Measurements from ENCODE around the gene GJC1. TPM values are rescaled to one million over a fixed set of nuclear protein-coding genes. Genes with fewer than 3 reads are reported as not detected.

The GJC1 gene
- total RNA-seq, 1 experiment from 2014 or later = 89.4 TPM

DNA sequence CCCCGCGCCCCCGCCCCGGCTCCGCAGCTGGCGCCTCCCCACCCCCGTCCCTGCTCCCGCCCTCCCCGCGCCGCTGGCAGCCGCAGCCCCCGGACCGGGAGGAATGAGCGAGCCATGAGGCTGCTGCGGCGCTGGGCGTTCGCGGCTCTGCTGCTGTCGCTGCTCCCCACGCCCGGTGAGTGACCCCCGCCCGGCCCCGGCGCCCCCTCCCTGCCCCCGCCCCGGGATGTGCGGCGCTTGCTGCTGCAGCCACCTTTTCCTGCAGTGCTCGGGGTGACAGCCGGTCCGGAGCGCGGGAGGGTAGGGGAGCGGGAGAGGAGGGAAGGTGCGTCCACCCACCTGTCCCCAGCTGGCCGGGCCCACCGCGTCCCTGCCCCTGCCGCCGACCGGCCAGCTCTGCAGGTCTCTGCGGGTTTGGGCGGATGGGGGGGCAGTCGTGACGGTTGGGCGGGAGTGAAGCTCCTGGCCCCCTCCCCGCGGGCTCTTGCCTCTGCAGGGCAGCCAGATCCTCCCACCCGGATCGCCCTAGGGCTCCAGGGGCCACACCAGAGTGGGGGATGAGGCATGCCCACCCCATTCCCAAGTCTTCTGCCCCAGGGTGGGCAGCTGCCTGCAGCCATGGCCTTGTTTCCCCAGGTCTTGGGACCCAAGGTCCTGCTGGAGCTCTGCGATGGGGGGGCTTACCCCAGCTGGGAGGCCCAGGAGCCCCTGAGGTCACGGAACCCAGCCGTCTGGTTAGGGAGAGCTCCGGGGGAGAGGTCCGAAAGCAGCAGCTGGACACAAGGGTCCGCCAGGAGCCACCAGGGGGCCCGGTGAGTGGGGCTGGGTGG, 70.8 kb downstream of the GJC1 start:
- Histone ChIP-seq H3K27ac (ENCODE audit: low read length) (no peak overlapping the region), H3K4me3 (ENCODE audit: low read depth in 2 of 2, low read length in 2 of 2) (peak overlapping the region; percentile 26 to 29; a peak in 3 of 4 replicates), H3K27me3 (ENCODE audit: control insufficient read depth, insufficient read depth, low read length) (no peaks in the 10 kb centered on the region), H3K36me3 (ENCODE audit: control insufficient read depth, insufficient read depth, low read length) (no peaks in the 10 kb centered on the region; the same call in 1 of the 2 replicates), H3K4me1 (ENCODE audit: control insufficient read depth, insufficient read depth, low read length) (peaks cover 2% of the 10 kb centered on the region; the same call in 1 of the 2 replicates), H3K9me3 (ENCODE audit: control insufficient read depth, insufficient read depth, low read depth, low read length) (no peaks in the 10 kb centered on the region)
- ATAC-seq (peak; percentile 39), DNase-seq (ENCODE audit: low read depth, low spot score) (no peak)
- TF ChIP-seq, protein P1, sequence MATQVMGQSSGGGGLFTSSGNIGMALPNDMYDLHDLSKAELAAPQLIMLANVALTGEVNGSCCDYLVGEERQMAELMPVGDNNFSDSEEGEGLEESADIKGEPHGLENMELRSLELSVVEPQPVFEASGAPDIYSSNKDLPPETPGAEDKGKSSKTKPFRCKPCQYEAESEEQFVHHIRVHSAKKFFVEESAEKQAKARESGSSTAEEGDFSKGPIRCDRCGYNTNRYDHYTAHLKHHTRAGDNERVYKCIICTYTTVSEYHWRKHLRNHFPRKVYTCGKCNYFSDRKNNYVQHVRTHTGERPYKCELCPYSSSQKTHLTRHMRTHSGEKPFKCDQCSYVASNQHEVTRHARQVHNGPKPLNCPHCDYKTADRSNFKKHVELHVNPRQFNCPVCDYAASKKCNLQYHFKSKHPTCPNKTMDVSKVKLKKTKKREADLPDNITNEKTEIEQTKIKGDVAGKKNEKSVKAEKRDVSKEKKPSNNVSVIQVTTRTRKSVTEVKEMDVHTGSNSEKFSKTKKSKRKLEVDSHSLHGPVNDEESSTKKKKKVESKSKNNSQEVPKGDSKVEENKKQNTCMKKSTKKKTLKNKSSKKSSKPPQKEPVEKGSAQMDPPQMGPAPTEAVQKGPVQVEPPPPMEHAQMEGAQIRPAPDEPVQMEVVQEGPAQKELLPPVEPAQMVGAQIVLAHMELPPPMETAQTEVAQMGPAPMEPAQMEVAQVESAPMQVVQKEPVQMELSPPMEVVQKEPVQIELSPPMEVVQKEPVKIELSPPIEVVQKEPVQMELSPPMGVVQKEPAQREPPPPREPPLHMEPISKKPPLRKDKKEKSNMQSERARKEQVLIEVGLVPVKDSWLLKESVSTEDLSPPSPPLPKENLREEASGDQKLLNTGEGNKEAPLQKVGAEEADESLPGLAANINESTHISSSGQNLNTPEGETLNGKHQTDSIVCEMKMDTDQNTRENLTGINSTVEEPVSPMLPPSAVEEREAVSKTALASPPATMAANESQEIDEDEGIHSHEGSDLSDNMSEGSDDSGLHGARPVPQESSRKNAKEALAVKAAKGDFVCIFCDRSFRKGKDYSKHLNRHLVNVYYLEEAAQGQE (IDR thresholded peaks at IDR 0.05; ENCODE audit: insufficient read depth in 1 of 2, low read depth in 2 of 2, low read length in 1 of 2) = no peak
- TF ChIP-seq POLR2AphosphoS5 (IDR thresholded peaks at IDR 0.05; ENCODE audit: low read depth, low read length) = no peak
- no peak for TF ChIP-seq SIN3A (IDR thresholded peaks at IDR 0.05; ENCODE audit: borderline replicate concordance, insufficient read depth, low read depth, low read length)
- TF ChIP-seq, protein P2, sequence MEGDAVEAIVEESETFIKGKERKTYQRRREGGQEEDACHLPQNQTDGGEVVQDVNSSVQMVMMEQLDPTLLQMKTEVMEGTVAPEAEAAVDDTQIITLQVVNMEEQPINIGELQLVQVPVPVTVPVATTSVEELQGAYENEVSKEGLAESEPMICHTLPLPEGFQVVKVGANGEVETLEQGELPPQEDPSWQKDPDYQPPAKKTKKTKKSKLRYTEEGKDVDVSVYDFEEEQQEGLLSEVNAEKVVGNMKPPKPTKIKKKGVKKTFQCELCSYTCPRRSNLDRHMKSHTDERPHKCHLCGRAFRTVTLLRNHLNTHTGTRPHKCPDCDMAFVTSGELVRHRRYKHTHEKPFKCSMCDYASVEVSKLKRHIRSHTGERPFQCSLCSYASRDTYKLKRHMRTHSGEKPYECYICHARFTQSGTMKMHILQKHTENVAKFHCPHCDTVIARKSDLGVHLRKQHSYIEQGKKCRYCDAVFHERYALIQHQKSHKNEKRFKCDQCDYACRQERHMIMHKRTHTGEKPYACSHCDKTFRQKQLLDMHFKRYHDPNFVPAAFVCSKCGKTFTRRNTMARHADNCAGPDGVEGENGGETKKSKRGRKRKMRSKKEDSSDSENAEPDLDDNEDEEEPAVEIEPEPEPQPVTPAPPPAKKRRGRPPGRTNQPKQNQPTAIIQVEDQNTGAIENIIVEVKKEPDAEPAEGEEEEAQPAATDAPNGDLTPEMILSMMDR (IDR thresholded peaks at IDR 0.05) = no peak; the same call in 1 of the 2 replicates
- TF ChIP-seq TCF7L2 (IDR thresholded peaks at IDR 0.05; ENCODE audit: low read depth, low read length) = no peak
- in situ Hi-C loops (cut with HindIII; ENCODE audit: low pct_unique_long_range_greater_than_20kb, low sequenced_read_pairs) = no loop called here
- no TSS peak for BruUV-seq (replicated peaks)
- CTCF ChIA-PET = no interaction called here
- POLR2A ChIA-PET = interaction anchor here (0.6 kb wide), 1 partner anchor 17 kb away, joined by 4 read pairs; no protein-coding TSS in a partner anchor
- intact Hi-C loops (cut with micrococcal nuclease; ENCODE audit: unreplicated experiment) = no loop called here

DNA sequence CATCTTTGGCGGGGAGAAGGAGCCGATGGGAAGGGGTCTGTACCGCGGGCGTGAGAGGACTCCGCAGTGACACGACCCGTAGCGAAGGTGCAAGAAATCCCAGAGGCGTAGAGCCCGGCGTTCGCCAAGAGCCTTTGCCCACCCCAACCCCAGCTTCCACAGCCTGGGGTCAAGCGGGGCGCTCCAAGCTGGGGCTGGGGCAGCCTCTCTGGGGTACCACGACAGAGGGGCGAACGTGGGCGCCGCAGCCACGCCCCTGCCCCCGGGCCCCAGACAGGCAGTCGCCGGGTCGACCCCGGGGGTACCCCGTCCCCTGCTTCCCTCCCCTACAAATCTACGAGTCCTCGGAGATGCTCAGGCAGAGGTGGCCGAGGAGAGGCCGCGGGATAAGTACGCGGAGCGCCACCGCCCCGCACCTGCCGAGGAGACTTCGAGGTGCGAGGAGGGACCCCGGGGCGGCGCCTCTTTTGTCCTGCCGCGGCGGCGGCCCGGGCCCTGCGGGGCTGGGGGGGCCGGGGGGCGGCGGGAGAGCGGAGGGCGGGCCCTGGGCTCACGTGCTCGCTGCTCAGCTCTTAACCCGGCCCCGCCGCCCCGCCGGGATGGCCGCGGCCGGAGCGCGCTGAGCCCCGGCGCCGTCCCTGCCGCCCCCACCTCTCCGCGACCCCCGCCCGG, 71.5 kb downstream of the GJC1 start, which contains the start of gene ADAM11:
Gene ADAM11 (plus strand): TSS at position 575 of the 672 bp plus-strand sequence. CDS start 212 bp downstream, outside the sequence.
- Histone ChIP-seq H3K36me3 (ENCODE audit: control insufficient read depth, insufficient read depth, low read length) (no peaks in the 10 kb centered on the region; the same call in 1 of the 2 replicates), H3K4me1 (ENCODE audit: control insufficient read depth, insufficient read depth, low read length) (peaks cover 2% of the 10 kb centered on the region; the same call in 1 of the 2 replicates), H3K27ac (ENCODE audit: low read length) (no peak within 1 kb of the TSS), H3K9me3 (ENCODE audit: control insufficient read depth, insufficient read depth, low read depth, low read length) (no peaks in the 10 kb centered on the region), H3K4me3 (ENCODE audit: low read depth in 2 of 2, low read length in 2 of 2) (peak within 1 kb of the TSS; percentile 26 to 29; a peak in 3 of 4 replicates), H3K27me3 (ENCODE audit: control insufficient read depth, insufficient read depth, low read length) (no peaks in the 10 kb centered on the region)
- in situ Hi-C loops (cut with HindIII; ENCODE audit: low pct_unique_long_range_greater_than_20kb, low sequenced_read_pairs) = no loop called here
- intact Hi-C loops (cut with micrococcal nuclease; ENCODE audit: unreplicated experiment) = no loop called here
- TF ChIP-seq, protein P2 (IDR thresholded peaks at IDR 0.05) = no peak
- TF ChIP-seq POLR2AphosphoS5 (IDR thresholded peaks at IDR 0.05; ENCODE audit: low read depth, low read length) = no peak
- TF ChIP-seq, protein P1 (IDR thresholded peaks at IDR 0.05; ENCODE audit: insufficient read depth in 1 of 2, low read depth in 2 of 2, low read length in 1 of 2) = no peak
- no peak for TF ChIP-seq TCF7L2 (IDR thresholded peaks at IDR 0.05; ENCODE audit: low read depth, low read length)
- no peak for TF ChIP-seq SIN3A (IDR thresholded peaks at IDR 0.05; ENCODE audit: borderline replicate concordance, insufficient read depth, low read depth, low read length)
- CTCF ChIA-PET = no interaction called here
- DNase-seq (ENCODE audit: low read depth, low spot score) (no peak), ATAC-seq (peak; percentile 54)
- BruUV-seq (replicated peaks) = no TSS peak
- POLR2A ChIA-PET = interaction anchor here (0.6 kb wide), 1 partner anchor 16 kb away, joined by 4 read pairs; no protein-coding TSS in a partner anchor

Data from Panc1 (cell line).